NB4 (cell line): ENCODE results near the gene SKAP2.

Source experiments
- DNase-seq: peaks from one replicate; pipeline ENCODE4 v3.0.0; 2010; ENCODE audit warnings: low read depth
- H3K4me3 ChIP-seq: one replicate; pipeline ENCODE4 v1.5.1; 2011; ENCODE audit warnings: mild to moderate bottlenecking, low read depth, low read length, moderate library complexity
- CTCF ChIP-seq: IDR thresholded peaks from one replicate; pipeline ENCODE4 v1.5.1; 2012; ENCODE audit warnings: low read depth, low read length
- MYC ChIP-seq: IDR thresholded peaks from 2 replicates; pipeline ENCODE4 v1.6.1; 2011; ENCODE audit warnings: low read depth, low read length
- POLR2A ChIP-seq: IDR thresholded peaks from 2 replicates; pipeline ENCODE4 v1.6.1; 2011; ENCODE audit warnings: mild to moderate bottlenecking; ENCODE audit not compliant: insufficient read length; ENCODE audit errors: extremely low read depth
- TF ChIP-seq, protein P1 (sequence below): IDR thresholded peaks from 2 replicates; pipeline ENCODE4 v1.6.1; 2011; ENCODE audit warnings: low read depth, low read length

Gene SKAP2

GRCh38 chr7:26618898-26619297 is 245.5 kb downstream of the SKAP2 start:
- no peak for TF ChIP-seq POLR2A
- TF ChIP-seq CTCF, result no peak
- TF ChIP-seq MYC, result no peak
- TF ChIP-seq, protein P1, sequence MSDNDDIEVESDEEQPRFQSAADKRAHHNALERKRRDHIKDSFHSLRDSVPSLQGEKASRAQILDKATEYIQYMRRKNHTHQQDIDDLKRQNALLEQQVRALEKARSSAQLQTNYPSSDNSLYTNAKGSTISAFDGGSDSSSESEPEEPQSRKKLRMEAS, result no peak
- H3K4me3 ChIP-seq, result no peak overlapping the region
- no peak for DNase-seq

DNA sequence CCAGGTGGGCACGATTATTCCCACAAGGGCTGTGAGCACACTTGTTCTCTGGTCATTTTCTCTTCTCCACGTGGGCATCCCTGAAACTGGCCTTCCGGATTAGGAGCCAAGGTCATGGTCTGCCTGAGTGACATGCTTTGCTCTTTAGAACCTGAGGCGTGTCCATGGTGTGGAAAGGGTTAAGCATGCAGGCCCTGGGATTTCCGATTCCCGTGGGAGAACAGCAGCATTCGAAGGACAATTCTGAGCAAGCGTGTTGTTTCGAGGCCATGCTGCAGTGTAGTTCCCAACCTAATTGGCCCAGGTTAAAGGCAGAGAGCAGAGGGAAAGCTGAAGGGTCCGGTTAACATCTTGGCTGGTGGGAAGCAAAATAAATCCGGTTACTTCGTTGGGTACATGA is 245.9 kb downstream of the SKAP2 start:
- no peak overlapping the region for H3K4me3 ChIP-seq
- TF ChIP-seq POLR2A (no peak), CTCF (no peak), MYC (no peak)
- TF ChIP-seq, protein P1, result no peak
- DNase-seq, result no peak
